Brain microvascular endothelial cell (primary cell): ENCODE measurements around the gene GPR87.

ENCODE experiments used
- DNase-seq: peaks from one replicate; pipeline ENCODE4 v3.0.0-alpha.2; 2020
- H3K27ac ChIP-seq: fragments of 250-450 bp; sonication (Bioruptor Pico); 2 replicates; pipeline ENCODE4 v1.5.1; 2020; ENCODE audit warnings: mild to moderate bottlenecking, moderate library complexity
- H3K27me3 ChIP-seq: fragments of 250-450 bp; sonication (Bioruptor Pico); replicated peaks from 2 replicates; pipeline ENCODE4 v1.5.1; 2020; ENCODE audit warnings: mild to moderate bottlenecking
- H3K36me3 ChIP-seq: fragments of 250-450 bp; sonication (Bioruptor Pico); replicated peaks from 2 replicates; pipeline ENCODE4 v1.5.1; 2020; ENCODE audit warnings: mild to moderate bottlenecking
- H3K4me3 ChIP-seq: 2 replicates; pipeline ENCODE4 v1.5.1; 2011; ENCODE audit warnings: low read depth, mild to moderate bottlenecking, control low read depth, low read length, moderate library complexity
- CTCF ChIP-seq: IDR thresholded peaks from 2 replicates; pipeline ENCODE4 v1.5.1; 2011; ENCODE audit warnings: low read depth, mild to moderate bottlenecking, moderate library complexity, low read length, control low read depth, inconsistent platforms; ENCODE audit errors: missing control alignments
- in situ Hi-C: cut with HindIII; loops from 2 replicates; pipeline ENCODE4 v1.10.0; 2017; ENCODE audit warnings: low sequenced_read_pairs, low pct_ligation_motif_present

Gene GPR87

DNA sequence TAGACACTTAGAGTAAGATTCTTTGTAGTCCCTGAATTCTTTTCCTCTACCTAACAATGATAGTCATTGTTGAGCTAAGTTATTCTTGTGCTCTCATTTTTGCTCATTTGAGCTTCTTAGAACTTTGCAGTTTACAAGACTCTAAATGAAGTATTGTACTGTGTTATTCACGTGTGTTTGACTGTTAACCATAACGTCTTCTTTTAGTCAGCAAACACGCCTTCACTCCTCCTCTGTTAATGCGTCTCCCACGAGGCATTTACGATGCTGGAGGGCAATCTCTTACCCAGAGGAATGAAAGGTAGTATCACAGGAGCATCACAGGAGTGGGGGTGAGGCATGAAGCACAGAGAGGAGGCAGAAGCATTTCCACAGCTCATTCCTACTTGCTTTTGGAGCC lies 23.5 kb downstream of the GPR87 start:
- H3K27ac ChIP-seq = no peak overlapping the region
- DNase-seq = no peak
- H3K36me3 ChIP-seq = no peaks in the 10 kb centered on the region

GRCh38 chr3:151290673-151291072 lies 25.9 kb downstream of the GPR87 start:
- H3K36me3 ChIP-seq = no peaks in the 10 kb centered on the region
- H3K4me3 ChIP-seq = no peak overlapping the region
- DNase-seq = no peak
- TF ChIP-seq CTCF = peak; percentile 53
- no peaks in the 10 kb centered on the region for H3K27me3 ChIP-seq
- H3K27ac ChIP-seq = no peak overlapping the region
- in situ Hi-C loops = no loop called here

More for the DNA sequence above, 23.5 kb downstream of the GPR87 start:
- Histone ChIP-seq H3K4me3 (no peak overlapping the region), H3K27me3 (no peaks in the 10 kb centered on the region)
- in situ Hi-C loops = no loop called here
- no peak for TF ChIP-seq CTCF

- in situ Hi-C loops = no loop called here
- DNase-seq = no peak
- TF ChIP-seq CTCF = no peak
- Histone ChIP-seq H3K27ac (no peak overlapping the region), H3K4me3 (no peak overlapping the region), H3K27me3 (no peaks in the 10 kb centered on the region), H3K36me3 (no peaks in the 10 kb centered on the region)
Measured at GRCh38 chr3:151289445-151289844, 27.2 kb downstream of the GPR87 start.

DNA sequence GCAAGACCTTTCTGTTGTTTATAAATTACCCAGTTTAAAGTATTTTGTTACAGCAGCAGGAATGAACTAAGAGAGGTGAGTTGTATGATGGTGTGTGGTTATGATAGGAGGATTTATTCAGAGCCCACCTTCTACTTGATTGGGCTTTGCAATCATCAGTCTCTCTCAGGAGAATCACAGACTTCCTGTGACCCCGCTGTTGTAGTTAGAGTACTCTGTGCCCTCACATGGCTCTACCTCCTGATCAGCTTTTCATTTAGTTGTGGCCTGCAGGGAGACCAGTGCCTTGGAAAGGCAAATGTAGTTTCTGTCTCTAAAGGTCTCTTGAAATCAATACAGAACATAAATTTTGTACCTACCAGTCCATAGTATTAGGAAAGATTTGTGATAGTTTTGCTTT lies 30.7 kb downstream of the GPR87 start:
- TF ChIP-seq CTCF = no peak
- H3K4me3 ChIP-seq = no peak overlapping the region

GRCh38 chr3:151283907-151284461 lies 32.6 kb downstream of the GPR87 start:
- TF ChIP-seq CTCF = no peak
- H3K27ac ChIP-seq = peak overlapping the region; percentile 87
- no peaks in the 10 kb centered on the region for H3K27me3 ChIP-seq
- in situ Hi-C loops = no loop called here
- no peaks in the 10 kb centered on the region for H3K36me3 ChIP-seq
- peak; percentile 88 for DNase-seq
- H3K4me3 ChIP-seq = no peak overlapping the region

More for the DNA sequence above, 30.7 kb downstream of the GPR87 start:
- no peak for DNase-seq
- in situ Hi-C loops = no loop called here
- Histone ChIP-seq H3K27ac (no peak overlapping the region), H3K27me3 (no peaks in the 10 kb centered on the region), H3K36me3 (no peaks in the 10 kb centered on the region)

DNA sequence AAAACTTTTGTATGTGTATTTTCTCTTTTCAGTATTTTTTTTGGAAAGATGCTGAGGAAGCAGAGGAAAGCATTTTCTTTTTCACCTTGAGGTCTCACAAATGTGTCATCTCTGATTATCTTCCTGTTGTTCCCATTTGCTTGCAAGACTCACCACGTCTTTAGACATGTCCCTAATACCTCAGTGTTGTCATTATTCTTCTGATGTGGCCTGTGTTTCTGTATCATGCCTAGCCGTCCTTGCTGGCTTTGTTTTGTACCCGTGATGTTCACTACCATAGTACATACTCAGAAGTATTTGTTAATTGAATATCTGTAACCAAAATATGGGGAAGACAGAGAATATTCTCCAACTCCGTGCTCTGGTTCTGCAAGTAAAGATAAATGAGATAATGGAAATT lies 33.2 kb downstream of the GPR87 start:
- in situ Hi-C loops = no loop called here
- H3K4me3 ChIP-seq = no peak overlapping the region
- peak overlapping the region; percentile 87 for H3K27ac ChIP-seq
- TF ChIP-seq CTCF = no peak
- H3K36me3 ChIP-seq = no peaks in the 10 kb centered on the region
- DNase-seq = no peak
- H3K27me3 ChIP-seq = no peaks in the 10 kb centered on the region
